Activated T-cell treated with anti-CD3 and anti-CD28 coated beads for 24 hours (primary cell): Measurements from ENCODE around the gene SPATA33.
"Not testable (repeated sequence)": the region's sequence is repeated elsewhere in the genome, so short reads cannot be mapped to it uniquely, and the experiment has no call there.

Experiments used
- DNase-seq: peaks from one replicate; pipeline ENCODE4 v3.0.0-alpha.2; 2020; ENCODE audit warnings: low read depth

The SPATA33 gene

DNA sequence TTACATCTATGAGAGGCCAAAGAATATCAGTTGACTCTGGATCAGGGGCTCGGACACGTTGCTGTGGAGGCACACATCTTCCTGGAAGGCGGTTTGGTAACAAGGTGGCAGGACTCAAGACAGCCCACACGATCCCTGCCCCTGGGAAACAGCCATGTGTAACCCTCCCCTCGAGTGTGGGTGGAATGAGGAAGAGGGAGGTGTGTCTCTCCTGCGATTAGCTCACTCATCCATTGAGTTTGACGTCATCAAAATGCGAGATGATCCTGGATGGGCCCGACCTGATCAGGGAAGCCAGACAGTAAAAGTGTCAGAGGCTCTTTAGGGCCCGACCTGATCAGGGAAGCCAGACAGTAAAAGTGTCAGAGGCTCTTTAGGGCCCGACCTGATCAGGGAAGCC is 6.6 kb downstream of the SPATA33 start:
- DNase-seq: not testable (repeated sequence)

DNA sequence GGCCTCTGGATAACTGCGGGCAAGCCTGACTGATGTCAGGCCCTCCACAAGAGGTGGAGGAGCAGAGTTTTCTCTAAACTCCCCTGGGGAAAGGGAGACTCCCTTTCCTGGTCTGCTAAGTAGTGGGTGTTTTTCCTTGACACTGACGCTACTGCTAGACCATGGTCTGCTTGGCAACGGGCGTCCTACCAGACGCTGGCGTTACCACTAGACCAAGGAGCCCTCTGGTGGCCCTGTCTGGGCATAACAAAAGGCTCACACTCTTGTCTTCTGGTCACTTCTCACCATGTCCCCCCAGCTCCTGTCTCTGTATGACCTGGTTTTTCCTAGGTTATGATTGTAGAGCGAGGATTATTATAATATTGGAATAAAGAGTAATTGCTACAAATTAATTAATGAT is 9.4 kb downstream of the SPATA33 start:
- DNase-seq: not testable (repeated sequence)

DNA sequence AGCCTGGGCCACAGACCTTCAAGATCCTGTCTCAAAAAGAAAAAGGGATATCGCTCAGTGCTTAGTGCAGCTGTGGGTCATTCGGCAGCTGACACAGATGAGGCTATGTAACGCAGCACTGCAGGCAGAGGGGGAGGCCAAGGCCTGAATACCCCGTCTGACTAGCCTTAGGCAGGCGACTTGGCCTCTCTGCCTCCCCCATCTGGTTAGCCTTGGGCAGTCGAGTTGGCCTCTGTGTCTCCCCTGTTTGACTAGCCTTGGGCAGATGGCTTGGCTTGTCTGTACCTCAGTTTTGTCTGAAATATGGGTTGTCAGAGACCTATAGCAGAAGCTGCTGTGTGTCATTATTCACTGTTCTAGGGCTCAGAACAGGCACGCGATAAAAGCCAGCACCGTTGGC is 10.0 kb downstream of the SPATA33 start:
- DNase-seq: no peak

DNA sequence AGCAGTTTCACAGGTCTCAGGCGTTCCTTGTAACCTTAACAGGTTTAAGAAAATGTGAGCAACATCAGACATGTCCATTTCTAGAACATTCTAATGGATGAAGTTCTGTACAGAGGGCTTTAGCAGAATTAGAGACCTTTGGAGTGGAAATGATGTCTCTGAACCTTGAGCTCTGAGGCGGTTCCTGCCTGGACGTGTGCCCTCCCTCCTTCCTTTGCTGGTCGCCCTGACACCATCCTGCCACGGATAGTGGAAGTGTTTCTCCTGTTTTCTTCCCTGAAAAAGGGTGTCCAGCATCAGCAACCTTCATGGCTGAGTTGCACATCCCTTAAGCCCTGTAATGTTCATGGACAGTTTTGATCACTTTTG is 11.1 kb downstream of the SPATA33 start:
- DNase-seq: no peak

DNA sequence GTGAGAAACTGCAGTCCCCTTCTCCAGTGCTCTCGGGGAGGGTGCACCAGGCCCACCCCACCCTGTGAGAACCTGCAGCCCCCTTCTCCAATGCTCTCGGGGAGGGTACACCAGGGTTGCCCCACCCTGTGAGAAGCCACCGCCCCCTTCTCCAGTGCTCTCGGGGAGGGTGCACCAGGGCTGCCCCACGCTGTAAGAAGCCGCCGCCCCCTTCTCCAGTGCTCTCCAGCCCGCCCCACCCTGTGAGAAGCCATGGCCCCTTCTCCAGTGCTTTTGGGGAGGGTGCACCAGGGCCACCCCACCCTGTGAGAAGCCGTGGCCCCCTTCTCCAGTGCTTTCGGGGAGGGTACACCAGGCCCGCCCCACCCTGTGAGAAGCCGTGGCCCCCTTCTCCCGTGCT is 12.1 kb downstream of the SPATA33 start:
- DNase-seq: no peak

DNA sequence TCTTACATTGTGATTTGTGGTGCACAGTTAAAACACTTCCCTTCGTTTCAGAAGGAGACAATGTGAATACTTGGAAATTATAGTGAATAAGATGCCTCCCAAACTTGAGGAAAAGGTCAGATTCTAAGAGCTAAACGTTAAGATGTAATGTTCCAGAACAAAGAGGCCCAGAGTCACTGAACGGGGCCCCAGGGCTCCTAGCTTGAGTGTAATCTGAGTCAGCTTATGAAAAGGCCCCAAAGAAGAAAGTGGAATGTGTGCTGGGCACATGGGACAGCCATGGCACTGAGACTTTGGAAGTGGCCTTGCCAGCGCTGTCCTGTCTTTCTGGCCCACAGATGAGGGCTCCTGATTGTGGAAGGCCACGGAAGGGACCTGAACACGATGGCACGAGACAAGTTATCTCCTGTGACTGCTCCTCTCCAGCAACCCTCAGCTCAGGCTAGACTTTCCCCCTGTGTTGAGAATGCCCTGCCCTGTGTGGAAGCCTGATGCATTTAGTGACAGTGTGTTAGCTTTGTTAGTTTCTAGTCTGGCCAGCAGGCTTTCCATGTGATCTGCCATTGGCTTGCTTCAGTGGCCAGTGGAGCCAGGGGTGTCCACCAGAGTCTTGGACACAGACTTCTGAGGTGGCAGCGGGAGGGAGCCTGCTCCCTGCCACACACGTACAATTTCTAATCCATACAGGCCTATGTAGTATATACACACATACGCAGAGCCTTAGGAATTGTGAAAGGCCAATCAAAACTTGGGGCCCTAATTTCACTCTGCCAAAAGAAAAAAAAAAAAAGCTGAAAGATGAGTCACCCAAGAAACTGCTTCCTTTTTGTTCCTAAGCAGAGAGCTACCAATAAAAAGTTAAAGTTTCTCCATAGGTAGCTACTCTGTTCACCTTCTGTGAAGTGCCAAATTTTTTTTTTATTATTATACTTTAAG is 13.1 kb downstream of the SPATA33 start:
- no peak for DNase-seq

DNA sequence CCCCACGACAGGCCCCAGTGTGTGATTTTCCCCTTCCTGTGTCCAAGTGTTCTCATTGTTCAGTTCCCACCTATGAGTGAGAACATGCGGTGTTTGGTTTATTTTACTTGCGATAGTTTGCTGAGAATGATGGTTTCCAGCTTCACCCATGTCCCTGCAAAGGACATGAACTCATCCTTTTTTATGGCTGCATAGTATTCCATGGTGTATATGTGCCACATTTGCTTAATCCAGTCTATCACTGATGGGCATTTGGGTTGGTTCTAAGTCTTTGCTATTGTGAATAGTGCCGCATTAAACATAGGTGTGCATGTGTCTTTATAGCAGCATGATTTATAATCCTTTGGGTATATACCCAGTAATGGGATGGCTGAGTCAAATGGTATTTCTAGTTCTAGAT is 13.9 kb downstream of the SPATA33 start:
- not testable (repeated sequence) for DNase-seq

DNA sequence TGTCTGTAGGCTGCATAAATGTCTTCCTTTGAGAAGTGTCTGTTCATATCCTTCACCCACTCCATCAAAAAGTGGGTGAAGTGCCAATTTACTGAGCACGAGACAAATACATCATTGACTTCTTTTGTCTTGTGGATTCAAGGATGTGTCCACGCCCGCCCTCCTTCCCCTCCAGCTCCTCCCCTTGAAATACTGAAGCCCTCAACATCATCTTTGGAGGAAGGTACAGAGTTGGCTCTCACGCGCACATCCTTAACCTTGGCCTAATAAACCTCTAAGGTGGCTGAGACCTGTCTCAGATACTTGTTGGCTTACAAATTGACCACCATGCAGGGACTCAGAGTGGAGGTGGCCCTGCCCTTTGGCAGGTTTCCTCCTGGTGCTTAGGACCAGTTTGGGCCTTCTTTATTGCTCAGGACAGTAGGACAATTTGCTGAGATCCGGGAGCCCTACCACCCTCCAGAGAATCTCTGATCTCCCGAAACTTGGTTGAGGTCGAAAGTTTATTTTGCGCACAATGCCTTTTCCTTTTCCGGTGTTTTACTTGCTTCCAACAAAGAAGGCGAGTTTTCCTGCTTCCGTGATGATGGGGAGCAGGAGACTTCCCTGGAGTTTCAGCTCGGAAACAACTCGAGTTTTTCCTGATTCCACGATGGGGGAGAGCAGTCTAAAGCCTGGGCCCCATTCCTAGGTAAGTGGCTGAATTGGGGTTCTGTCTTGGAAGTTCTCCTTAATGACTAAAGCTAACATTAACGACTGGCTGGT is 14.7 kb downstream of the SPATA33 start:
- no peak for DNase-seq

DNA sequence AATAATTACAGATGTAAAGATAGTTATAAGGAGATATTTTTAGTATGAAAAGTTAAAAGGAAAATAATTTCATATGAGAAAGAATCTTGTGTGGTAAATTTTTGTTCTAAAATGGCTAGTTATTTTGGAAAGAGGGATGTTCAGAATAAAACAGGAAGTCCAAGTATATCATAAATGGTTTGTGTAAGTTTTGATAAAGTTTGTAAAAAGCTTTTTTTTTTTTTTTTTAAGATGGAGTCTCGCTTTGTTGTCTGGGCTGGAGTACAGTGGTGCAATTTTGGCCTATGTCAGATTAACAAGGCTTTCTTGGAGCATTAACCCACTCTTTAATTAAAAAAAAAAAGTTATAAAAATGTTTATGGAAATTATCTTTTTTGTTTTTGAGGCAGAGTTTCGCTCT is 20.6 kb downstream of the SPATA33 start:
- no peak for DNase-seq

DNA sequence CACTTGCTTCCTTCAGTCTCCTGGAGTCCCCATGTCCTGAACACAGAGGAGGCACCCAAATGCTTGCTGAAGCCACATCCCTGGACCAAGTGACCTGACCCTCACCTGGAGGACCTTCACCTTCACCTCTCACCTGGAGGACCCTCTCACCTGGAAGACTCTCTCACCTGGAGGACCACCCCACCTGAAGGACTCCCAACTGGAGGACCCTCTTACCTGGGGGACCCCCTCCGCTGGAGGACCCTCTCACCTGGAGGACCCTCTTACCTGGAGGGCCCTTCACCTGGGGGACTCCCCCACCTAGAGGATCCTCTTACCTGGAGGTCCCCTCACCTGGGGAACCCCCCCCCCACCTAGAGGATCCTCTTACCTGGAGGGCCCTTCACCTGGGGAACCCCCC is 28.3 kb downstream of the SPATA33 start:
- no peak for DNase-seq

DNA sequence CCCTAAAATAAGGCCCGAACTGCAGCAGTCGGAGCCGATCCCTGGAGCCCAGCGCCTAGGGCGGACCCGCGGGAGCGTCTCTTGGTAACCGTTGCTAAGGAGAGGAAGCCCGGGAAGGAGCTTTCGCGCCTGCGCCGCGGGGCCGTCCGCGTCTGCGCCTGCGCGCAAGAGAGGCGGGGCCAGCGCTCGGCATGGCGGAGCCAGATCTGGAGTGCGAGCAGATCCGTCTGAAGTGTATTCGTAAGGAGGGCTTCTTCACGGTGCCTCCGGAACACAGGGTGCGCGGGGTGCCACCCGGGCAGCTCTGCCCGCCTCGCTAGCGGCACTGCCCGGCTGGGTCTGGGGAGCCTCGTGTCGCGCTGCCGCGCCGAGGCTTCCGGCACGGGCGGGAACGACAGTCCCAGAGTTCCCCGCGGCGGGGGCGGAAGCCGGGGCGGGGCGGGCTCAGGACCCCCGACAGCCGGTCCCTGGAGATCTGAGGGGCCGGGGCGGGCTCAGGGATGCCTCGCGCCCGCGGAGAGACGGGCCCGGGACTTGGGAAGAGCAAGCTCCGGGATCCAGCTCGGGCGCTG is 29.0 kb downstream of the SPATA33 start, which contains the start of gene CDK10:
TSS of gene CDK10 (plus strand) at position 170 of the 572 bp plus-strand sequence. CDS start at position 192, 22 bp downstream.
- peak; percentile 92 for DNase-seq

DNA sequence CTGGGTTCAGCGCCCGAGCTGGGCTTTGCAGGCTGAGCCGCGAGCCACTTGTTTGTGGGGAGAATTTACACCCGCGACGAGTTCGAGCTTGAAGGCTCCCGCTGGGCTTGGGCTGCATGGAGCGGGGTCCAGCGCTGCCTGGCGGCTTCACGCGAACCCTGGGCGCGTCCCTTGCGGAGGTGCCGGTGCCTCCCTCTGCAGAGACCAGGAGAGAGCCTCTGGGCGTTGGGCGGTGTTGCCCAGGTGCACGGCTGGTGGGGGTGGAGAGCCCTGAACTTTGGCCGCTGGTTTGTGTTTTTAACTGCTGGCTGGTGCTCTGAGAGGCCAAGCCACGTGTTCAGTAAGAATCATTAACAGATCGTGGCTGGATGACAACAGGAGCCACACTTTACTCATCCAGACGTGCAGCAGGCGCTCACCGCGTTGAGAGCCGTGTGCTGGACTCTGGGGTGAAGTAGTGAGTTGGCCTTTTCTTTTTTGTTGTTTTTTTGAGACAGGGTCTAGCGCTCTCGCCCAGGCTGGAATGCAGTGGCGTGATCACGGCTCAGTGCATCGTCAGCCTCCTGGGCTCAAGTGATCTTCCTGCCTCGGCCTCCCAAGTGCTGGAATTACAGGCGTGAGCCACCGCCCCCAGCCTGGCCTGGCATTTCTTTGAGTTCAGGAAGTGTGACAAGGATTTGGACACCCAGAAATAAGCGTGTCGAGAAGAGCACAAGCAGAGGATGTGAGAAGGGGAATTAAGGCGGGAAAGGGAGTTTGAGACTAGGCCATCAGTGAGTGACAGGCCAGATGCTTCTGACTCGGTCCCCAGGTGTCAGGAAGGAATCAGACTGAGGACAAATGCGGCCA is 29.7 kb downstream of the SPATA33 start:
- DNase-seq: no peak

DNA sequence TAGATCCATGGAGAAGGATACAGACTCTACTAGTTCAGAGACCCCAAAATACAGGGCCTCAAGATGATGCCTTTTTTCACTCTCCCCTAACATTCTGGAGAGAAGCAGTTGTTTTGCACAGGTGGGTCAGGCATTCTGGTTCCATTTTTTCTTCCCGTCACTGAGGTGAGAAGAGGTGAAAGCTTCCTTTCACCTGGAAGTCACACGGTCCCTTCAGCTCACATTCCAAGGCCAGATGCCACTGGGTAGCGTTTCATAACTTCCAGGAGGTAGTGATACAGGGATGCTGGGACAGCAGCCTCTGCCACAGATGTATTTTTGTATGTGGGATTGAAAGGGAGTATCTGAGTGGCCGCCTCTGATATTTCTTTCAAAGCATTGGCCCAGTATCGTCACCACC is 30.8 kb downstream of the SPATA33 start:
- no peak for DNase-seq

DNA sequence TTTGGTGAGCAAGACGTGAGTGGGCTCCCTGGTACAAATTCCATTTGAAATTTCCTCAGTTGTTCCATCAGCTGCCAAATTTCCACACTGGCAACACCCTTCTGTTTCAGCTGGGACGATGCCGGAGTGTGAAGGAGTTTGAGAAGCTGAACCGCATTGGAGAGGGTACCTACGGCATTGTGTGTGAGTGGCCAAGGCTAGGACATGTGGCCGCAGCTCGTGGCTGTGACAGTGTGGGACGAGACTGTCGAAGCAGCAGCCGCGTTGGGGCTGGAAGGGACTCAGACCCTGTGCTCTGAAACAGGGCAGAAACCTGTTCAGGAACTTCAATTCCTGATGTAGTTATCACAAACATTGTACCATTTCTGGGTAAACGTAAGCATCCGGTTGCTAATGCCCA is 31.5 kb downstream of the SPATA33 start:
- no peak for DNase-seq

DNA sequence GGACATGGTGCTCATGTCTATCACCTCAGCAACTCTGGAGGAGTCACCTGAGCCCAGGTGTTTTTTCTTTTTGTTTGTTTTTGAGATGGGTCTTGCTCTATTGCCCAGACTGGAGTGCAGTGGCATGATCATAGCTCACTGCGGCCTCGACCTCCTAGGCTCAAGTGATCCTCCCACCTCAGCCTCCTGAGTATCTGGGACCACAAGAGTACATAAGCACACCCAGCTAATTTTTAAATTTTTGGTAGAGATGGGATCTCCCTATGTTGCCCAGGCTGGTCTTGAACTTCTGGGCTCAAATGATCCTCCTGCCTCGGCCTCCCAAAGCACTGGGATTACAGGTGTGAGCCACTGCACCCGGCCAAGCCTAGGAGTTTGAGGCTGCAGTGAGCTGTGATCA is 32.0 kb downstream of the SPATA33 start:
- DNase-seq: not testable (repeated sequence)

DNA sequence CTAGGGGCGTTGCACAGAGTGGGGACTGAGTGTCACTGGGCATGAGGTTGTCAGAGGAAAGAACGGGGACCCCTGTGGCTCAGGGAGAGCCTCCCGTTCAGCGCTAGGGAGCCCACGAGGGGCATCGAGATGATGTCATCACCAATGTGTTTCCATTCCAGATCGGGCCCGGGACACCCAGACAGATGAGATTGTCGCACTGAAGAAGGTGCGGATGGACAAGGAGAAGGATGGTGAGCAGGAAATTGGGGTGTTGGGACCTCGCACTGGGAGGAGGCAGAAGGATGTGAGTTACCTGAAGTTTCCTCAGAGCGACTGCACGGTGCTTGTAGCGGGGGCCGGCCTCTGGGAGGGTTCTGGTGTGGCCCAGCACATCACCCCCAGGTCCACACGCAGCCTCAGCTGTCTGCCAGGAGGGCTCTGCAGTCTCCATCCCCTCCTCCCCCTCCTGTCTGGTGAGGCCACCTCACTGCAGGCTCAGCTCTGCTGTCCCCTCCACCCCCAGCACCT is 32.8 kb downstream of the SPATA33 start:
- DNase-seq: no peak

DNA sequence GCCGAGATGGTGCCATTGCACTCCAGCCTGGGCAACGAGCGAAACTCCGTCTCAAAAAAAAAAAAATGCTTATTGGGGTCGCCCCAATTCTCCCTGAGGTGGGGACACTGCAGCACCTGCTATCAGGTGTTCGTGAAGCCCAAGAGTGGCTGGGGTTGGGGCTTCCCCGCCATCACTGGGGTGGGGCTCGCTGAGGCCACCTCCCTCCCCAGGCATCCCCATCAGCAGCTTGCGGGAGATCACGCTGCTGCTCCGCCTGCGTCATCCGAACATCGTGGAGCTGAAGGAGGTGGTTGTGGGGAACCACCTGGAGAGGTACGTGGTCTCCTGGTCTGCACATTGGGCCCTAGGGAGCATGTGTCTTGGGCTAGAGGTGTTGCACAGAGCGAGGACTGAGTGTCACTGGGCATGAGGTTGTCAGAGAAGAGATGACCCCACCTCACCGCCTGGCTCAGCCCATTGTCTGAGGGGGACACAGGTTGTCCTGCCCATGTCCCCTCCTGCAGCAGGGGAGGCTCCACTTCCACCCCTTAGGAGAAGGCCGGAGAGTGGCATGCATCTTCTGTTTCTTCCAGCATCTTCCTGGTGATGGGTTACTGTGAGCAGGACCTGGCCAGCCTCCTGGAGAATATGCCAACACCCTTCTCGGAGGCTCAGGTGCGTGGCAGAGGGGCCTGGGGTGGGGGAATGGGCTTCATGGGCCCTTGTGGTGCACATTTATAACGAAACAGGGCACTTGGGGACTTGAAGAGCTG is 33.8 kb downstream of the SPATA33 start:
- DNase-seq: no peak

DNA sequence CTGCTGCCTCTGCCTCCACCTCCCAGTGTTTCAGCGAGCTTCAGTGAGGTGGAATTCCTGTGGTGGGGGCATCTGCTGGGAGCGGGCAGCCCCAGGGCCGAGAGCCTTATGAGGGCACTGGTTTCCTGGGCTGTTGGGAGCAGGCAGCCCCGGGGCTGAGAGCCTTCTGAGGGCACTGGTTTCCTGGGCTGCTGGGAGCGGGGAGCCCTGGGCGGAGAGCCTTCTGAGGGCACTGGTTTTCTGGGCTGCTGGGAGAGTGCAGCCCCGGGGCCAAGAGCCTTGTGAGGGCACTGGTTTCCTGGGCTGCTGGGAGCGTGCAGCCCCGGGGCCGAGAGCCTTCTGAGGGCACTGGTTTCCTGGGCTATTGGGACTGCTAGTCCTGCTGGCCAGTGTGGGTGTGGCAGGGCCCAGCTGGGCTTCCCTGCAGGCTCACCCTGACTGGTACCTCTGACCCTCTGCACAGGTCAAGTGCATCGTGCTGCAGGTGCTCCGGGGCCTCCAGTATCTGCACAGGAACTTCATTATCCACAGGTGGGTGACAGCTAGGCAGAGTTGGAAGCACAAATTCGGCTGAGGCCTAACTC is 34.4 kb downstream of the SPATA33 start:
- no peak for DNase-seq

DNA sequence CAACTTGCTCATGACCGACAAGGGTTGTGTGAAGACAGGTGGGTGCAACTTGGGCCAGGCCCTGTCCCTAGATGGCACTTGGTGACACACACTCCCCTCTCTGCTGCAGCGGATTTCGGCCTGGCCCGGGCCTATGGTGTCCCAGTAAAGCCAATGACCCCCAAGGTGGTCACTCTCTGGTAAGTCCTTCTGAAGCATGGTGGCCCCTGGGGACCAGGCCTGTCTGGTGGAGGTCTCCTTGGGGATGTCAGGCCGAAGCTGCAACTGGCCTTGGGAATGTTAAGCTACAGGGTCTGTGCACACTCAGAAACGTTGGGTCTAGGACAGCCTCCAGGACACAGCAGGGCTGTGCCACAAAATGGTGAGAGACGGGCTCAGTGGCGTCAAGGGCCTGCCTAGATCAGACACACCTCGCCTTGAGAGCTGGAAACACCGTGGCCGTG is 35.7 kb downstream of the SPATA33 start:
- no peak for DNase-seq
